Fibroblast of the aortic adventitia (primary cell): ENCODE data around the gene PPP2R1B. TPM values are rescaled to one million over a fixed set of nuclear protein-coding genes. Genes with fewer than 3 reads are reported as not detected.
A peak's percentile ranks its signal among the peaks of the same experiment; 100 is the strongest.

ENCODE experiments used
- DNase-seq: peaks from one replicate; pipeline ENCODE4 v3.0.0-alpha.2; 2010; ENCODE audit warnings: low read depth
- H3K4me3 ChIP-seq: 2 replicates; pipeline ENCODE4 v1.5.1; 2011; ENCODE audit warnings: low read depth, mild to moderate bottlenecking, control low read depth, low read length, moderate library complexity
- total RNA-seq: library from RNA; depleted of rRNA; stranded (reverse); fragments of >200 nt; gene quantifications from 2 replicates; pipeline ENCODE4 v1.2.3, GENCODE V29; 2012; ENCODE audit warnings: low replicate concordance
- TF ChIP-seq, protein P1 (sequence below): IDR thresholded peaks from 2 replicates; pipeline ENCODE4 v1.5.1; 2011; ENCODE audit warnings: mild to moderate bottlenecking, low read length, control low read depth, inconsistent platforms; ENCODE audit not compliant: insufficient read depth

Gene PPP2R1B
- total RNA-seq, 1 donor, result 27.1 TPM

DNA sequence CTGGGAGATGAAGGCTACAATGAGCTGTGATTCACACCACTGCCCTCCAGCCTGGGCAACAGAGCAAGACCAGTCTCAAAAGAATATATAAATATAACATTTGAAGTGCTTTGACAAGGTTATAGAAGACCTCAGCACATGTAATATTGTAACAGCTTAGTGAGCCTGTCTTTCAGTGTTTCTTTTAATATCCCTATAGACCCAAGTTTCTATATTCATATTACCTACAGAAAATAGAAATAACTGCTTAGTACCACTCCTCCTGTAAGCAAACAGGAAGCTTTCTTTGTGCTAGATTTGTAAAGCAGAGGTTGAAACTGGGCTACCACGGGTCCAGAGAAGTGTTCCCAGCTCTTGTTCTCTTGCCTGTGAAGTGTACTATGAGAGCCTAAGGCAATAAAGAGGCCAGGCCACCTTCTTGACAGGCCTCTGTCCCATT is 68.2 kb downstream of the PPP2R1B start:
- TF ChIP-seq, protein P1, sequence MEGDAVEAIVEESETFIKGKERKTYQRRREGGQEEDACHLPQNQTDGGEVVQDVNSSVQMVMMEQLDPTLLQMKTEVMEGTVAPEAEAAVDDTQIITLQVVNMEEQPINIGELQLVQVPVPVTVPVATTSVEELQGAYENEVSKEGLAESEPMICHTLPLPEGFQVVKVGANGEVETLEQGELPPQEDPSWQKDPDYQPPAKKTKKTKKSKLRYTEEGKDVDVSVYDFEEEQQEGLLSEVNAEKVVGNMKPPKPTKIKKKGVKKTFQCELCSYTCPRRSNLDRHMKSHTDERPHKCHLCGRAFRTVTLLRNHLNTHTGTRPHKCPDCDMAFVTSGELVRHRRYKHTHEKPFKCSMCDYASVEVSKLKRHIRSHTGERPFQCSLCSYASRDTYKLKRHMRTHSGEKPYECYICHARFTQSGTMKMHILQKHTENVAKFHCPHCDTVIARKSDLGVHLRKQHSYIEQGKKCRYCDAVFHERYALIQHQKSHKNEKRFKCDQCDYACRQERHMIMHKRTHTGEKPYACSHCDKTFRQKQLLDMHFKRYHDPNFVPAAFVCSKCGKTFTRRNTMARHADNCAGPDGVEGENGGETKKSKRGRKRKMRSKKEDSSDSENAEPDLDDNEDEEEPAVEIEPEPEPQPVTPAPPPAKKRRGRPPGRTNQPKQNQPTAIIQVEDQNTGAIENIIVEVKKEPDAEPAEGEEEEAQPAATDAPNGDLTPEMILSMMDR, result no peak
- DNase-seq, result no peak
- no peak overlapping the region for H3K4me3 ChIP-seq

GRCh38 chr11:111696556-111696955 is 69.6 kb downstream of the PPP2R1B start:
- TF ChIP-seq, protein P1, result no peak
- no peak overlapping the region for H3K4me3 ChIP-seq
- DNase-seq, result peak; percentile 35

DNA sequence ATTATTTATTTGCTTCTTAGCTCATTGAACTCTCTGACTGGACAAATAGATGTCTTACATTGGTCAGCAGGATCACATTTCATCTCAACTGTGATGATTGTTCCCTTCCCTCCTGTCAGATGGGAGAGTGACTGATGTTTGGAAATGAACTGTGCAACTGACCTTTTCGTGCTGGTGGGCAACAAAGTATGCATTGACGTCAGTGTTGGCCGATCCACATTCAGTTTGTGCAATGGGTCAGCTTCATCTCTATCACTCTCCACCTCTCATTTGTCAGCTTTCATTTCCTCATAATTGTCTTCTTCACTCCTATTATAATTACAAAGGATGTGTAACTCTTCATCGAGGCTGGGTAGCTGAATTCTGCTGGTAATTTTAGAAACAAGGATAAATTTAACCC is 71.3 kb downstream of the PPP2R1B start:
- peak; percentile 80 for DNase-seq
- TF ChIP-seq, protein P1, result no peak
- no peak overlapping the region for H3K4me3 ChIP-seq

DNA sequence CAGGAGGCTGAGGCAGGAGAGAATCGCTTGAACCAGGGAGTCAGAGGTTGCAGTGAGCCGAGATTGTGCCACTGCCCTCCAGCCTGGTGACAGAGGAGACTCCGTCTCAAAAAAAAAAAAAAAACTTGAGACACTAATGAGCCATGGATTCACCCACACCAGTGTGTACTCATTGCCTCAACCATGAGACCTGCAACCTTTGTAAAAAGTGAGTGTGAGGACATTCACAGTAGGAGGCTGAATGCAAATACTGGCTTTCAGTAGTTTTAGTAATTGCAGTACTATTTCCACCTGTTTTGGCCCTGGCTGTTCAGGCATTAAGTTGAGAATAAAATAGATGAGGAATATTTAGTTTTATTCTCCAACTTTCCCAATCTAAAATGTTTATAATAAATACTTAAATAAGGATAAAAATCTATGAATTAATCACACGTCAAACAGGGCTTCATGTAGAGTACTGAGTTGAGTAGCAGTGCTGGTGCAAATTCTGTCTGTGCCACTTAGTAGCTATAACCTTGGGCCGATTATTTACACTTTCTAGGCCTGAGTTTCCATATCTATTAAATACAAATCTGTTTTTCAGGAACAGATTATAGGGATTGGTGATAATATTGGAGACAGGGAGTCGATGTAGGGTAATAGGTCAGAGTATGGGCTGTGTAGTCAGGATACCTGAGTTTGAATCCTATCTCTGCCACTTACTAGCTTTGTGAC is 72.8 kb downstream of the PPP2R1B start:
- no peak overlapping the region for H3K4me3 ChIP-seq
- no peak for DNase-seq
- TF ChIP-seq, protein P1, result no peak

DNA sequence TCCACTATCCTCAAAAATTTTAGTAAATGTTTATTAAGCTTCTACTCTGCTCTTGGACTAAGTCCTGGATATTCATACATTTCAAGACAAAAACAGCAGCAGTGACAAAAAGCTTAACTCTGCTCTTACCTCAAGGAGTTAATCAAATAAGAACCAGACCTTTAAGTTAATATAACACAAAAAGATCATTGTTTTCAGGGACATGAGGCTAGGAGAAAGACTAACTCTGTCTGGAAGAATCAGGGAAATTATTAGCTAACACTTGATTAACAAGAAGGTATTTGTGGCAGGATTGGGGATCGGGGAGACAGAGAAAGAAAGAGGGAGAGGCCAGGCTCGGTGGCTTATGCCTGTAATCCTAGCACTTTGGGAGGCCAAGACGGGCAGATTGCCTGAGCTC is 74.4 kb downstream of the PPP2R1B start:
- TF ChIP-seq, protein P1, result no peak
- no peak overlapping the region for H3K4me3 ChIP-seq
- no peak for DNase-seq

- H3K4me3 ChIP-seq, result no peak overlapping the region
- DNase-seq, result no peak
- TF ChIP-seq, protein P1, result no peak
Measured at GRCh38 chr11:111691176-111691575, 75.0 kb downstream of the PPP2R1B start.

GRCh38 chr11:111688013-111688412 is 78.2 kb downstream of the PPP2R1B start:
- no peak overlapping the region for H3K4me3 ChIP-seq
- DNase-seq, result no peak
- TF ChIP-seq, protein P1, result no peak
